SU-DHL-6 (cell line): ENCODE measurements around the gene ADCY3.

Experiments used
- CTCF ChIP-seq: fragments of 200-600 bp; sonication (generic); IDR thresholded peaks from one replicate; pipeline ENCODE4 v1.5.1; 2017; ENCODE audit warnings: antibody characterized with exemption, mild to moderate bottlenecking, low read length, moderate library complexity; ENCODE audit not compliant: insufficient read depth, poor library complexity, severe bottlenecking
- EZH2phosphoT487 ChIP-seq: fragments of 200-600 bp; sonication (generic), shearing (Covaris generic); conservative IDR thresholded peaks from 2 replicates; pipeline ENCODE4 v1.6.1; 2018; ENCODE audit warnings: mild to moderate bottlenecking, antibody characterized with exemption, low read length, moderate library complexity, mixed read lengths

DNA sequence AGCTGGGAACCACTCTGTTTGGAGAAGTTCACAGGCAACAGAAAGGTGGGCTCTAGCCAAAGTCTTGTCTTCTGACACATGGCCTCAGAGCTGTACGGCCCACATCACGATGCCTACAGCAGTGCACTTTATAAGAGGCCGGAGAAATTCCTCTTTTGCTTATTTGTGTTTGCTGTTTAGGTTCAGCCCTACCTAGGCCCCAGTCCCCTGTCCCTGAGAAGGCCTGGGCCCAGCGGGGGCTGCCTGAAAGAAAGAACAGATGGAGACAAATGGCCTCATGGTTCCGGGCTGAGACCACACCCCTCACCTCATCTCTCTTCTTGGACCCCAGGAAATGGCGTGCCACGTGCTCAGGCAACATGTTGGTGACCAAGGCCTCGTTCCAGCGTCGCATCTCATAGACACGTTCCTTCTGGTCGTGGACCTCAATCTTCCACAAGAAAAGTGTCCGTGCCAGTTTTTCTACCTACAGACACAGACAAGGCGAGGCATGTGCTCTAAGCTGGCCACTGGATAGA lies 95.9 kb downstream of the ADCY3 start:
- no peak for TF ChIP-seq CTCF
- TF ChIP-seq EZH2phosphoT487 = no peak
